Measurements from ENCODE around the gene FTCD. TPM values are rescaled to one million over a fixed set of nuclear protein-coding genes. Genes with fewer than 3 reads are reported as not detected.

Gene FTCD
- total RNA-seq, 1 donor from 2014 or later, result 0.69 TPM

- H3K4me3 Mint-ChIP-seq, result no peak overlapping the region
- TF ChIP-seq CTCF (IDR thresholded peaks at IDR 0.05), result no peak
- H3K36me3 Mint-ChIP-seq (ENCODE audit: low read depth), result peaks cover 2% of the 10 kb centered on the region
- peaks cover 2% of the 10 kb centered on the region for H3K4me1 Mint-ChIP-seq
- peak; percentile 4 for DNase-seq
- H3K27ac Mint-ChIP-seq, result no peak overlapping the region
- ATAC-seq (ENCODE audit: low read depth), result no peak
- H3K9me3 Mint-ChIP-seq, result no peaks in the 10 kb centered on the region
- CTCF ChIA-PET, result no interaction called here
- H3K27me3 Mint-ChIP-seq, result no peaks in the 10 kb centered on the region
- POLR2A ChIA-PET, result no interaction called here
- intact Hi-C loops (cut with micrococcal nuclease), result no loop called here
Observed at GRCh38 chr21:46156378-46156645, 933 bp upstream of the FTCD start.

GRCh38 chr21:46154955-46155513 lies 345 bp downstream of the FTCD start:
- peaks cover 2% of the 10 kb centered on the region for H3K4me1 Mint-ChIP-seq
- DNase-seq (no peak), ATAC-seq (ENCODE audit: low read depth) (no peak)
- TF ChIP-seq CTCF (IDR thresholded peaks at IDR 0.05), result no peak
- ChIA-PET CTCF (no interaction called here), POLR2A (no interaction called here)
- H3K36me3 Mint-ChIP-seq (ENCODE audit: low read depth), result peaks cover 2% of the 10 kb centered on the region
- H3K27ac Mint-ChIP-seq, result no peak overlapping the region
- H3K9me3 Mint-ChIP-seq, result no peaks in the 10 kb centered on the region
- H3K27me3 Mint-ChIP-seq, result no peaks in the 10 kb centered on the region
- no peak overlapping the region for H3K4me3 Mint-ChIP-seq
- intact Hi-C loops (cut with micrococcal nuclease), result no loop called here

- no peak for TF ChIP-seq CTCF (IDR thresholded peaks at IDR 0.05)
- POLR2A ChIA-PET, result no interaction called here
- Mint-ChIP-seq H3K27ac (no peak overlapping the region), H3K9me3 (no peaks in the 10 kb centered on the region), H3K36me3 (ENCODE audit: low read depth) (peaks cover 2% of the 10 kb centered on the region), H3K27me3 (no peaks in the 10 kb centered on the region), H3K4me3 (no peak overlapping the region), H3K4me1 (peaks cover 2% of the 10 kb centered on the region)
- ATAC-seq (ENCODE audit: low read depth), result no peak
- peak; percentile 15 for DNase-seq
- CTCF ChIA-PET, result no interaction called here
- intact Hi-C loops (cut with micrococcal nuclease), result no loop called here
Observed at GRCh38 chr21:46154155-46154954, 1.0 kb downstream of the FTCD start.

- Mint-ChIP-seq H3K4me3 (no peak overlapping the region), H3K27ac (no peak overlapping the region), H3K4me1 (peaks cover 2% of the 10 kb centered on the region), H3K9me3 (no peaks in the 10 kb centered on the region), H3K27me3 (no peaks in the 10 kb centered on the region), H3K36me3 (ENCODE audit: low read depth) (peaks cover 2% of the 10 kb centered on the region)
- ATAC-seq (ENCODE audit: low read depth) (peak; percentile 52), DNase-seq (peak; percentile 29)
- intact Hi-C loops (cut with micrococcal nuclease), result no loop called here
- no peak for TF ChIP-seq CTCF (IDR thresholded peaks at IDR 0.05)
- ChIA-PET POLR2A (no interaction called here), CTCF (interaction anchor here (0.9 kb wide), 1 partner anchor 10 kb away, joined by 3 read pairs; no protein-coding TSS in a partner anchor)
Observed at GRCh38 chr21:46153247-46154154, 1.9 kb downstream of the FTCD start.

GRCh38 chr21:46152927-46153246 lies 2.5 kb downstream of the FTCD start:
- no peak for ATAC-seq (ENCODE audit: low read depth)
- POLR2A ChIA-PET, result no interaction called here
- Mint-ChIP-seq H3K4me3 (no peak overlapping the region), H3K36me3 (ENCODE audit: low read depth) (peaks cover 2% of the 10 kb centered on the region), H3K4me1 (peaks cover 2% of the 10 kb centered on the region), H3K27ac (no peak overlapping the region), H3K9me3 (no peaks in the 10 kb centered on the region), H3K27me3 (no peaks in the 10 kb centered on the region)
- no peak for DNase-seq
- TF ChIP-seq CTCF (IDR thresholded peaks at IDR 0.05), result no peak
- intact Hi-C loops (cut with micrococcal nuclease), result no loop called here
- CTCF ChIA-PET, result interaction anchor here (0.9 kb wide), 1 partner anchor 10 kb away, joined by 3 read pairs; no protein-coding TSS in a partner anchor

All from activated B cell treated with CpG ODN at 0.5 μM for 24 hours (primary cell).